SK-N-SH treated with all-trans-retinoic acid at 6 μM for 48 hours (cell line): Measurements from ENCODE around the gene BRCA2.

Source experiments
- ATAC-seq: fragments of 200-7000 bp; cut with Tn5 transposase; 3 replicates; pipeline ENCODE4 v1.9.1; 2020; ENCODE audit warnings: mild to moderate bottlenecking, moderate library complexity
- ARNTL ChIP-seq: fragments of 450-650 bp; formaldehyde crosslinking; IDR thresholded peaks from 2 replicates; pipeline ENCODE4 v1.5.0; 2020; ENCODE audit warnings: low read depth, mild to moderate bottlenecking, moderate library complexity, borderline replicate concordance
- BACH2 ChIP-seq: fragments of 250-450 bp; sonication (Bioruptor Pico); IDR thresholded peaks from 2 replicates; pipeline ENCODE4 v1.9.0; 2021; ENCODE audit warnings: mild to moderate bottlenecking, borderline replicate concordance
- CSDC2 ChIP-seq: fragments of 250-450 bp; sonication (Bioruptor Pico); IDR thresholded peaks from 2 replicates; pipeline ENCODE4 v1.5.0; 2020; ENCODE audit warnings: mild to moderate bottlenecking, moderate library complexity
- ESRRG ChIP-seq: fragments of 250-450 bp; sonication (Bioruptor Pico); IDR thresholded peaks from 2 replicates; pipeline ENCODE4 v1.6.1; 2021; ENCODE audit warnings: mild to moderate bottlenecking
- GLIS3 ChIP-seq: fragments of 250-450 bp; sonication (Bioruptor Pico); IDR thresholded peaks from 2 replicates; pipeline ENCODE4 v1.5.0; 2020; ENCODE audit warnings: mild to moderate bottlenecking, moderate library complexity
- ISL1 ChIP-seq: fragments of 250-450 bp; sonication (Bioruptor Pico); IDR thresholded peaks from 2 replicates; pipeline ENCODE4 v2.1.2; 2022; ENCODE audit warnings: mild to moderate bottlenecking, moderate library complexity
- OSR1 ChIP-seq: fragments of 250-450 bp; sonication (Bioruptor Pico); IDR thresholded peaks from 2 replicates; pipeline ENCODE4 v1.8.0; 2022; ENCODE audit warnings: moderate library complexity, mild to moderate bottlenecking, inconsistent platforms
- PPARA ChIP-seq: fragments of 250-450 bp; sonication (Bioruptor Pico); IDR thresholded peaks from 2 replicates; pipeline ENCODE4 v1.5.0; 2020; ENCODE audit warnings: mild to moderate bottlenecking, borderline replicate concordance
- RARB ChIP-seq: fragments of 250-450 bp; sonication (Bioruptor Pico); IDR thresholded peaks from 2 replicates; pipeline ENCODE4 v1.8.0; 2021; ENCODE audit warnings: mild to moderate bottlenecking, moderate library complexity
- SNAI2 ChIP-seq: fragments of 250-450 bp; sonication (Bioruptor Pico); IDR thresholded peaks from 2 replicates; pipeline ENCODE4 v1.5.0; 2020; ENCODE audit warnings: mild to moderate bottlenecking, moderate library complexity
- TCF4 ChIP-seq: fragments of 250-450 bp; sonication (Bioruptor Pico); IDR thresholded peaks from 2 replicates; pipeline ENCODE4 v1.8.0; 2021; ENCODE audit warnings: mild to moderate bottlenecking, moderate library complexity, borderline replicate concordance
- ZC3H10 ChIP-seq: fragments of 250-450 bp; sonication (Bioruptor Pico); IDR thresholded peaks from 2 replicates; pipeline ENCODE4 v1.5.1; 2021; ENCODE audit warnings: mild to moderate bottlenecking, moderate library complexity
- ZFP3 ChIP-seq: fragments of 250-450 bp; sonication (Bioruptor Pico); IDR thresholded peaks from 2 replicates; pipeline ENCODE4 v1.5.0; 2020; ENCODE audit warnings: mild to moderate bottlenecking, moderate library complexity
- ZFP30 ChIP-seq: fragments of 450-650 bp; formaldehyde crosslinking; IDR thresholded peaks from 2 replicates; pipeline ENCODE4 v1.5.0; 2022; ENCODE audit warnings: mild to moderate bottlenecking, moderate library complexity
- ZNF70 ChIP-seq: fragments of 450-650 bp; formaldehyde crosslinking; IDR thresholded peaks from 2 replicates; pipeline ENCODE4 v1.5.0; 2020; ENCODE audit warnings: mild to moderate bottlenecking, moderate library complexity
- ZNF8 ChIP-seq: fragments of 450-650 bp; formaldehyde crosslinking; IDR thresholded peaks from 2 replicates; pipeline ENCODE4 v1.5.0; 2020; ENCODE audit warnings: mild to moderate bottlenecking, moderate library complexity
- TF ChIP-seq, protein P1 (sequence below): fragments of 250-450 bp; sonication (Bioruptor Pico); IDR thresholded peaks from 2 replicates; pipeline ENCODE4 v1.8.0; 2021; ENCODE audit warnings: low read depth, mild to moderate bottlenecking, moderate library complexity, borderline replicate concordance
- TF ChIP-seq, protein P2 (sequence below): fragments of 250-450 bp; sonication (Bioruptor Pico); IDR thresholded peaks from 2 replicates; pipeline ENCODE4 v1.5.1; 2021; ENCODE audit warnings: mild to moderate bottlenecking, moderate library complexity
- TF ChIP-seq, protein P3 (sequence below): fragments of 250-450 bp; sonication (Bioruptor Pico); IDR thresholded peaks from 2 replicates; pipeline ENCODE4 v1.5.0; 2020; ENCODE audit warnings: mild to moderate bottlenecking, moderate library complexity
- TF ChIP-seq, protein P4 (sequence below): fragments of 250-450 bp; sonication (Bioruptor Pico); IDR thresholded peaks from 2 replicates; pipeline ENCODE4 v1.5.1; 2020; ENCODE audit warnings: low read depth, mild to moderate bottlenecking, moderate library complexity
- TF ChIP-seq, protein P5 (sequence below): fragments of 250-450 bp; sonication (Bioruptor Pico); IDR thresholded peaks from 2 replicates; pipeline ENCODE4 v1.8.0; 2020; ENCODE audit warnings: mild to moderate bottlenecking, moderate library complexity, borderline replicate concordance

BRCA2 gene

DNA sequence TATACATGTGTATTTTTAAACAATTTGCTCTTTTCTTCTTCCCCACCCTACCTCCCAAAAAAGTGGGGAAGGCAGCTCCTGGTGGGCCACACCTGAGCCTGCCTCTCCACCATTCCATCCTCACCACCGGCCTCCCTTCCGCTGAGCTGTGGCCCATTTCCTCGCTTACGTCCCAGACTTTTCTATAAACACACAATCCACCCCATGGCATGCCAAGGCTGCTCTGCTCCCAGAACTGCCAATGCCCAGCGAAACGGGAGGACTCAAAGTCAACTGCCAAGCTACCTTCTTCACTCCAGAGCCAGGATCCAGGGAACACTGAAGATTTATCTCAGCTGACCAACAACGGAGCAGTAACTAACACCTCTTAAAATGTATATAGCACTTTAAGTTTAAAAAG is 109.8 kb downstream of the BRCA2 start:
- no peak for ATAC-seq
- no peak for TF ChIP-seq ARNTL (CRISPR knock-in tag)
- TF ChIP-seq BACH2: no peak
- TF ChIP-seq ZC3H10: no peak
- TF ChIP-seq ISL1 (CRISPR knock-in tag): no peak
- TF ChIP-seq OSR1 (CRISPR knock-in tag): no peak
- TF ChIP-seq, protein P1, sequence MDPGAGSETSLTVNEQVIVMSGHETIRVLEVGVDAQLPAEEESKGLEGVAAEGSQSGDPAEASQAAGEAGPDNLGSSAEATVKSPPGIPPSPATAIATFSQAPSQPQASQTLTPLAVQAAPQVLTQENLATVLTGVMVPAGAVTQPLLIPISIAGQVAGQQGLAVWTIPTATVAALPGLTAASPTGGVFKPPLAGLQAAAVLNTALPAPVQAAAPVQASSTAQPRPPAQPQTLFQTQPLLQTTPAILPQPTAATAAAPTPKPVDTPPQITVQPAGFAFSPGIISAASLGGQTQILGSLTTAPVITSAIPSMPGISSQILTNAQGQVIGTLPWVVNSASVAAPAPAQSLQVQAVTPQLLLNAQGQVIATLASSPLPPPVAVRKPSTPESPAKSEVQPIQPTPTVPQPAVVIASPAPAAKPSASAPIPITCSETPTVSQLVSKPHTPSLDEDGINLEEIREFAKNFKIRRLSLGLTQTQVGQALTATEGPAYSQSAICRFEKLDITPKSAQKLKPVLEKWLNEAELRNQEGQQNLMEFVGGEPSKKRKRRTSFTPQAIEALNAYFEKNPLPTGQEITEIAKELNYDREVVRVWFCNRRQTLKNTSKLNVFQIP (CRISPR knock-in tag): no peak
- TF ChIP-seq PPARA (CRISPR knock-in tag): no peak
- TF ChIP-seq, protein P2, sequence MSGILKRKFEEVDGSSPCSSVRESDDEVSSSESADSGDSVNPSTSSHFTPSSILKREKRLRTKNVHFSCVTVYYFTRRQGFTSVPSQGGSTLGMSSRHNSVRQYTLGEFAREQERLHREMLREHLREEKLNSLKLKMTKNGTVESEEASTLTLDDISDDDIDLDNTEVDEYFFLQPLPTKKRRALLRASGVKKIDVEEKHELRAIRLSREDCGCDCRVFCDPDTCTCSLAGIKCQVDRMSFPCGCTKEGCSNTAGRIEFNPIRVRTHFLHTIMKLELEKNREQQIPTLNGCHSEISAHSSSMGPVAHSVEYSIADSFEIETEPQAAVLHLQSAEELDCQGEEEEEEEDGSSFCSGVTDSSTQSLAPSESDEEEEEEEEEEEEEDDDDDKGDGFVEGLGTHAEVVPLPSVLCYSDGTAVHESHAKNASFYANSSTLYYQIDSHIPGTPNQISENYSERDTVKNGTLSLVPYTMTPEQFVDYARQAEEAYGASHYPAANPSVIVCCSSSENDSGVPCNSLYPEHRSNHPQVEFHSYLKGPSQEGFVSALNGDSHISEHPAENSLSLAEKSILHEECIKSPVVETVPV: no peak
- no peak for TF ChIP-seq ESRRG
- TF ChIP-seq, protein P3, sequence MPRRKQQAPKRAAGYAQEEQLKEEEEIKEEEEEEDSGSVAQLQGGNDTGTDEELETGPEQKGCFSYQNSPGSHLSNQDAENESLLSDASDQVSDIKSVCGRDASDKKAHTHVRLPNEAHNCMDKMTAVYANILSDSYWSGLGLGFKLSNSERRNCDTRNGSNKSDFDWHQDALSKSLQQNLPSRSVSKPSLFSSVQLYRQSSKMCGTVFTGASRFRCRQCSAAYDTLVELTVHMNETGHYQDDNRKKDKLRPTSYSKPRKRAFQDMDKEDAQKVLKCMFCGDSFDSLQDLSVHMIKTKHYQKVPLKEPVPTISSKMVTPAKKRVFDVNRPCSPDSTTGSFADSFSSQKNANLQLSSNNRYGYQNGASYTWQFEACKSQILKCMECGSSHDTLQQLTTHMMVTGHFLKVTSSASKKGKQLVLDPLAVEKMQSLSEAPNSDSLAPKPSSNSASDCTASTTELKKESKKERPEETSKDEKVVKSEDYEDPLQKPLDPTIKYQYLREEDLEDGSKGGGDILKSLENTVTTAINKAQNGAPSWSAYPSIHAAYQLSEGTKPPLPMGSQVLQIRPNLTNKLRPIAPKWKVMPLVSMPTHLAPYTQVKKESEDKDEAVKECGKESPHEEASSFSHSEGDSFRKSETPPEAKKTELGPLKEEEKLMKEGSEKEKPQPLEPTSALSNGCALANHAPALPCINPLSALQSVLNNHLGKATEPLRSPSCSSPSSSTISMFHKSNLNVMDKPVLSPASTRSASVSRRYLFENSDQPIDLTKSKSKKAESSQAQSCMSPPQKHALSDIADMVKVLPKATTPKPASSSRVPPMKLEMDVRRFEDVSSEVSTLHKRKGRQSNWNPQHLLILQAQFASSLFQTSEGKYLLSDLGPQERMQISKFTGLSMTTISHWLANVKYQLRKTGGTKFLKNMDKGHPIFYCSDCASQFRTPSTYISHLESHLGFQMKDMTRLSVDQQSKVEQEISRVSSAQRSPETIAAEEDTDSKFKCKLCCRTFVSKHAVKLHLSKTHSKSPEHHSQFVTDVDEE: no peak
- no peak for TF ChIP-seq ZNF8 (CRISPR knock-in tag)
- no peak for TF ChIP-seq TCF4 (CRISPR knock-in tag)
- TF ChIP-seq ZNF70 (CRISPR knock-in tag): no peak
- no peak for TF ChIP-seq RARB
- no peak for TF ChIP-seq ZFP3 (CRISPR knock-in tag)
- TF ChIP-seq CSDC2 (CRISPR knock-in tag): no peak
- TF ChIP-seq, protein P4, sequence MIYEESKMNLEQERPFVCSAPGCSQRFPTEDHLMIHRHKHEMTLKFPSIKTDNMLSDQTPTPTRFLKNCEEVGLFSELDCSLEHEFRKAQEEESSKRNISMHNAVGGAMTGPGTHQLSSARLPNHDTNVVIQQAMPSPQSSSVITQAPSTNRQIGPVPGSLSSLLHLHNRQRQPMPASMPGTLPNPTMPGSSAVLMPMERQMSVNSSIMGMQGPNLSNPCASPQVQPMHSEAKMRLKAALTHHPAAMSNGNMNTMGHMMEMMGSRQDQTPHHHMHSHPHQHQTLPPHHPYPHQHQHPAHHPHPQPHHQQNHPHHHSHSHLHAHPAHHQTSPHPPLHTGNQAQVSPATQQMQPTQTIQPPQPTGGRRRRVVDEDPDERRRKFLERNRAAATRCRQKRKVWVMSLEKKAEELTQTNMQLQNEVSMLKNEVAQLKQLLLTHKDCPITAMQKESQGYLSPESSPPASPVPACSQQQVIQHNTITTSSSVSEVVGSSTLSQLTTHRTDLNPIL (CRISPR knock-in tag): no peak
- TF ChIP-seq, protein P5, sequence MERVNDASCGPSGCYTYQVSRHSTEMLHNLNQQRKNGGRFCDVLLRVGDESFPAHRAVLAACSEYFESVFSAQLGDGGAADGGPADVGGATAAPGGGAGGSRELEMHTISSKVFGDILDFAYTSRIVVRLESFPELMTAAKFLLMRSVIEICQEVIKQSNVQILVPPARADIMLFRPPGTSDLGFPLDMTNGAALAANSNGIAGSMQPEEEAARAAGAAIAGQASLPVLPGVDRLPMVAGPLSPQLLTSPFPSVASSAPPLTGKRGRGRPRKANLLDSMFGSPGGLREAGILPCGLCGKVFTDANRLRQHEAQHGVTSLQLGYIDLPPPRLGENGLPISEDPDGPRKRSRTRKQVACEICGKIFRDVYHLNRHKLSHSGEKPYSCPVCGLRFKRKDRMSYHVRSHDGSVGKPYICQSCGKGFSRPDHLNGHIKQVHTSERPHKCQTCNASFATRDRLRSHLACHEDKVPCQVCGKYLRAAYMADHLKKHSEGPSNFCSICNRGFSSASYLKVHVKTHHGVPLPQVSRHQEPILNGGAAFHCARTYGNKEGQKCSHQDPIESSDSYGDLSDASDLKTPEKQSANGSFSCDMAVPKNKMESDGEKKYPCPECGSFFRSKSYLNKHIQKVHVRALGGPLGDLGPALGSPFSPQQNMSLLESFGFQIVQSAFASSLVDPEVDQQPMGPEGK (CRISPR knock-in tag): no peak

DNA sequence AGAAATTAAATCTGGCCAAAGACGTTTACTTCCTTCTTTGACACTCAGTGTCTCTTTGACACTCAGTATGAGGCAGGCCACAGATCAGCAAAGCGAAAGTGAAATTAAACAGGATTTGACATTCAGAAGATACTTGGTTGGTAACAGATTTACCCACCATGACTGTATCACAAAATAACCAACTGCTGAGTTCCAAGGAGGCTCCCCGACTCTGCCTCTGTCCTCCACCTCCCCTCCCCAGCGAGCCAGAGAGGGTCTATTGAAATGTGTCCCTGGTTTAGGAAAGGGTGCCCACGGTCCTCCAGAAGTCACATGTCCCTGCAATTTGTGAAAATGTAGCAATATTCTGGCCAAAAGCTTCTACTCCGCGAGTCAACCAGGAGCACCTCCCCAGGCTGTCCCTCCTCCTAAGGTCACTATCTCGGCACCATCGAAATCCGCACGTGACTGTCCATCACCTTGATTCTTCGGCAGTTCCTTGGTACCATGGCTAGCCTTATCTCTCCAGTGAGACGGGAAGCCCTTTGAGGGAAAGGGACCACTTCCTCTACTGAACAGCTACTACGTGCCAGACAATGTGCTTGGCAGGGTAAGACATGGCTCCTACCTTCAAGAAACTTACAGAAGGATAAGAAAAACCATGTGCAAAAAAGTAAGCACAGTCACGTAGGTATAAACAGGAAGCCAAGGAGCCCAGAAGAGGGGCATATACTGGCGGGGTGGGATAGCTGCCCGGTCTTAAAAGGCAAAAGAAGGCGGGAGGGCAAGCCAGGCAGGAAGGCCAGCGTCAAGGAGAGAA is 111.1 kb downstream of the BRCA2 start:
- ATAC-seq: no peak
- TF ChIP-seq ZC3H10 (no peak), RARB (no peak), ESRRG (no peak), ZNF70 (CRISPR knock-in tag) (no peak), OSR1 (CRISPR knock-in tag) (no peak), ZFP30 (no peak), TCF4 (CRISPR knock-in tag) (no peak), ISL1 (CRISPR knock-in tag) (no peak), PPARA (CRISPR knock-in tag) (no peak), SNAI2 (no peak), ZNF8 (CRISPR knock-in tag) (no peak), GLIS3 (CRISPR knock-in tag) (no peak), ARNTL (CRISPR knock-in tag) (no peak), CSDC2 (CRISPR knock-in tag) (no peak)
- TF ChIP-seq, protein P2: no peak
- TF ChIP-seq, protein P3: no peak
- TF ChIP-seq, protein P1 (CRISPR knock-in tag): no peak
